Esophagus (tissue), 2 donors: Measurements from ENCODE around the gene HTR1D. TPM values are rescaled to one million over a fixed set of nuclear protein-coding genes. Genes with fewer than 3 reads are reported as not detected.

Source experiments
- H3K27ac ChIP-seq, 2 donors: one replicate each; pipeline ENCODE4 v1.5.1; 2013; ENCODE audit warnings: low read depth in 2 of 2, mild to moderate bottlenecking in 2 of 2, inconsistent platforms in 1 of 2, low read length in 1 of 2, moderate library complexity in 1 of 2
- H3K27me3 ChIP-seq, 2 donors: one replicate each; pipeline ENCODE4 v1.6.1; 2013; ENCODE audit warnings: low read length in 2 of 2, control low read depth in 1 of 2, mild to moderate bottlenecking in 1 of 2; ENCODE audit not compliant: insufficient read depth in 2 of 2, control insufficient read depth in 1 of 2
- H3K36me3 ChIP-seq, 2 donors: one replicate each; pipeline ENCODE4 v1.6.1; 2013; ENCODE audit warnings: low read length in 1 of 2; ENCODE audit not compliant: control insufficient read depth in 2 of 2, insufficient read depth in 2 of 2
- H3K4me1 ChIP-seq, 2 donors: one replicate each; pipeline ENCODE4 v1.6.1; 2013; ENCODE audit warnings: low read length in 1 of 2; ENCODE audit not compliant: control insufficient read depth in 2 of 2, insufficient read depth in 2 of 2
- H3K4me3 ChIP-seq, 2 donors: one replicate each; pipeline ENCODE4 v1.5.1; 2013; ENCODE audit warnings: low read length in 2 of 2, mild to moderate bottlenecking in 2 of 2, low read depth in 1 of 2, moderate library complexity in 1 of 2
- H3K9me3 ChIP-seq, 2 donors: one replicate each; pipeline ENCODE4 v1.6.1; 2013; ENCODE audit warnings: mild to moderate bottlenecking in 2 of 2, low read depth in 1 of 2, low read length in 1 of 2, moderate library complexity in 1 of 2; ENCODE audit not compliant: control insufficient read depth in 2 of 2, insufficient read depth in 1 of 2
- WGBS, 2 donors: extraction: QIAGEN DNeasy Blood & Tissue Kit; methylation state at CpG; one replicate each; pipeline ENCODE4 v1.1.7; 2013; 5-methylcytosine and 5-hydroxymethylcytosine counted together
- polyA plus RNA-seq, 2 donors: library from polyadenylated mRNA; stranded (reverse); fragments of 200-250 nt; gene quantifications; one replicate each; pipeline ENCODE4 v1.2.3, GENCODE V29; 2013
- donor health status: healthy with polysubstance abuse.
- donor health status: Bipolar disorder and iron deficiency.

The HTR1D gene
- polyA plus RNA-seq, 2 donors: not detected

DNA sequence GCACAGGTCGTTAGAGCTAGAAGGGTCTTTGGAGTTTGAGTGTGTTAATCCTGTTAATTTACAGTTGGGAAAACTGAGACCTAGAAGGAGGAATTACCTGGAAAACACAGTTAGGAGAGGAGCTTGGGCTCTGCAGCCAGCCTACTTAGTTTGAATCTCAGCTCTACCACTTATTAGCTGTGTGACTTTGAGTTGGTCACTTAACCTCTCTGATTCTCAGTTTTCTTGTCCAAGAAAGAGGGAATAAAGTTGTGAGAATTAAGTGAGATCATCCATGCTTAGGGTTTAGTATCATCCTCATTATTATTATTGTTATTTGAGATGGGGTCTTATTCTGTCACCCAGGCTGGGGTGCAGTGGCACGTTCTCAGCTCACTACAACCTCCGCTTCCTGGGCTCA is 5.4 kb upstream of the HTR1D start:
- Histone ChIP-seq H3K9me3 (no peaks in the 10 kb centered on the region), H3K4me1 (peaks cover 0 to 3% of the 10 kb centered on the region in 2 donors), H3K36me3 (no peaks in the 10 kb centered on the region), H3K27me3 (peaks cover 0 to under 1% of the 10 kb centered on the region in 2 donors), H3K27ac (no peak overlapping the region), H3K4me3 (no peak overlapping the region)
- whole genome bisulfite sequencing, 2 donors: 83 to 85% methylated on average over 3 of the region's 3 CpGs

DNA sequence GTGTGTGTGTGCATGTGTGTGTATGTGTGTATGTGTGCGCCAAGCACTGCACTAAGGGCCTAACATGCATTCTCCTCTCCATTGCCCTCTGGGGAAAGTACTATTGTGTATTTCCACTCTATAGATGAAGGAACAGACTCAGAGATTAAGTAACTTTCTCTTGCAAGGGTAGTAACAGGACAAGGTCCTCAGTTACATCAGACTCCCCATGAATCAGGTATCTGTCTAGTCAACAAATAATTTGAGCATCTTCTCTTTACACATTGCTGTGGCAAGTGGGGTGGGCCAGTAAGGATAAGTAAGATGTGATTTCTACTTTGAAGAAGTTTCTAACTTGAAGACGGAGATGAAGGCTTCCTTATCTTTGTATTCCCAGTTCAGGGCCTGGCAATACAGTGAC is 5.0 kb upstream of the HTR1D start:
- Histone ChIP-seq H3K27ac (no peak overlapping the region), H3K36me3 (no peaks in the 10 kb centered on the region), H3K27me3 (peaks cover 0 to 5% of the 10 kb centered on the region in 2 donors), H3K4me3 (no peak overlapping the region), H3K4me1 (peaks cover 0 to 3% of the 10 kb centered on the region in 2 donors), H3K9me3 (no peaks in the 10 kb centered on the region)
- whole genome bisulfite sequencing, 2 donors: 91 to 93% methylated on average over 2 of the region's 2 CpGs

DNA sequence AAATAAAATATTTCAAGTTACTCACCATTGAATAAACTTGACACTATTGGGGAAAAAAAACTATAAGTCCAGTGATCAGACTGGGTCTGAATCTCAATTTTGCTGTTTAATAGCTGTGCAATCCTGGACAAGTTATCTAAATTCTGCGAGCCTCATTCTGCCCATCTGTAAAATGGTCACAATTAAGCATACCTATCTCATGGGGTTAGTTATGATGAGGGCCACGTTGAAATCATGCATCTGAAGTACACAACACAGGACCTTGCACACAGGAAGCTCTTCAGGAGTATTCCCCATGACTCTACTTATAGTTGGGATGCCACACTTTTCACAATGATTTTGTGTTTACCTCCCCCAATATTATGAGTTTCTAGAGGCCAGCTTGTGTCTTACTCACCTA is 3.8 kb upstream of the HTR1D start:
- H3K36me3 ChIP-seq: no peaks in the 10 kb centered on the region
- no peaks in the 10 kb centered on the region for H3K9me3 ChIP-seq
- H3K27me3 ChIP-seq: peaks cover 0 to 11% of the 10 kb centered on the region in 2 donors
- H3K4me1 ChIP-seq: peaks cover 0 to 8% of the 10 kb centered on the region in 2 donors
- no peak overlapping the region for H3K27ac ChIP-seq
- WGBS, 2 donors: 79 to 82% methylated on average over 2 of the region's 2 CpGs
- H3K4me3 ChIP-seq: no peak overlapping the region

DNA sequence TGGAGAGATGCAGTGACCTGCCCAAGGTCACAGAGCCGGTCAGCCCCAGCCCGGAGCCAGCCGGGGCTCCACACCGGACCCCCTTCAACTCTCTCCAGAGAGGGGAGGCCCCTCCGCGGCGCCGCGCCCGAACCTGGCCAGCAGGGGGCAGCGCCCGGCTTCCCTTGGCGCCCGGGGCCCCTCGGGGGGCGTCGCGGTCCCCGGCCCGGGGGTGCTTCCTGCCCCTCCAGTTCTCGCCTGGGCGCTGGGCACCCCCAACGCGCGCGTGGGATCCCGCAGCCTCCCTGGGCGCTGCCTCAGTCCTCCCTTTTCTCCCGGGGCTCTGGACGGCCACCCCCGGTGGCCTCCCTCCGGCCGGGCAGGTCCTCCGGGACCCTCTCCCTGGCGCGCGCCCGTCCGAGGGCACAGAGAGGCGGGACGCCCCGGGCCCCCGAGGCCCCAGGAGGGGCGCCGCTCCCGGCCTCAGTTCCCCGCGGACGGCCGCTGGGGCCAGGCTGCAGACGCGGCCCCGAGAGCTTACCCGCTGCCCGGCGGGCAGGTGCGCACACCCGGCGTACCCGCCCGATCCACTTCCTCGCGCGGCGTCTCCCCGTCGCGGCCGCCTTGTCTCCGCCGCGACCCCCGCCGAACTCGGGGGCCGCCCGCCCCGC is 406 bp downstream of the HTR1D start:
- H3K4me3 ChIP-seq: peak overlapping the region; percentile 32 to 49
- H3K27me3 ChIP-seq: peaks cover 0 to 14% of the 10 kb centered on the region in 2 donors
- no peak overlapping the region for H3K27ac ChIP-seq
- peaks cover 0 to 5% of the 10 kb centered on the region in 2 donors for H3K4me1 ChIP-seq
- WGBS, 2 donors: 1% methylated on average over 36 to 78 of the region's 78 CpGs
- H3K36me3 ChIP-seq: no peaks in the 10 kb centered on the region
- H3K9me3 ChIP-seq: no peaks in the 10 kb centered on the region

DNA sequence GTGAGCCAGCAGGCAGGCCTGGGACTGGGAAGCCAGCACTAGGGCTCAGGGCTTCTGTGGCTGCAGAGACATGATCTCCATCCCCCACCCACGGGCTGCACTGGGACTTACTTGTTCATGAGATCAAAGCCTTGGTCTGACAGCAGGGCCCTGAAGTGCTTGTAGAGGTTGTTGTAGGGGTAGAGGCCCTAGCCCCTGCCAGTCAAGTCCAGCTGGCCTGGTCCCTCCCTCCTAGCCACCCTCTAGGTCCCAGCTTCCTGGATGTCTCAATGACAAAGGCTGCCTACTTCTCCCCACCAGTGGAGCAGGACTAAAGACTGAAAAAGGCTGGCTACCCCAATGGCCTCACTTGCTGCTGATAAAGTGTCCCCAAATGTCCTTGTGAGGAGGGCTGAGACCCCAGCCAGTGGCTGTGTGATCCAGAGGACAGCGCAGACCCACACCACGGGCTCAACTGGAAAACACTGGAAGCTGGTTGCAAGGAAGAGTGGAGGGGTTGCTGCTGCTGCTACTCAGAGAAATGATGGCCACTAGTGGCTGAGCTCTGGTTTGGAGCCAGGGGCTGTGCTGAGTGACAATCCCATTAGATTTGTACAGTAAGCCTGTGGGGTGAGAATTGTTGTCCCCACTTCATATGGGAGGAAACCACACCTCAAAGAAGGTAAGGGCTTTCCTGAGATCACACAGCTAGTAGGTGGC is 1.4 kb downstream of the HTR1D start:
- no peaks in the 10 kb centered on the region for H3K36me3 ChIP-seq
- H3K27me3 ChIP-seq: peaks cover 0 to 14% of the 10 kb centered on the region in 2 donors
- 69 to 74% methylated on average over 3 of the region's 3 CpGs for WGBS, 2 donors
- no peak overlapping the region for H3K4me3 ChIP-seq
- no peaks in the 10 kb centered on the region for H3K9me3 ChIP-seq
- peaks cover 0 to 5% of the 10 kb centered on the region in 2 donors for H3K4me1 ChIP-seq
- H3K27ac ChIP-seq: no peak overlapping the region

DNA sequence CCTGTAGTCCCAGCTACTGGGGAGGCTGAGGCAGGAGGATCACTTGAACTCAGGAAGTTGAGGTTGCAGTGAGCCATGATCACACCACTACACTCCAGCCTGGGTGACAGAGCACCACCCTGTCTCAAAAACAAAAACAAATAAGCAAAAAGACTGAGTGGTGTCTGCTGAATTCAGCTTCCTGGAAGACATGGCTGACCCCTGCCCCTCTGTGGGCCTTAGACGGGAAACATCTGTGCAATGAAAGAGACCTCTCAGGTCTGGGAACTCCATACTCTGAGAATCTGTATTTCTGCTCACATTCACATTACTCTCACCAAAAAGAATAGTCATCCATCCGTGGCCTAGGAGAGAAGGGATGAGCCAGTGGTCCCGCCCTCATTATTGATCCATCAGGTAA is 2.0 kb downstream of the HTR1D start:
- no peak overlapping the region for H3K27ac ChIP-seq
- no peak overlapping the region for H3K4me3 ChIP-seq
- no peaks in the 10 kb centered on the region for H3K36me3 ChIP-seq
- H3K9me3 ChIP-seq: no peaks in the 10 kb centered on the region
- 87 to 88% methylated on average over 3 of the region's 3 CpGs for WGBS, 2 donors
- H3K4me1 ChIP-seq: peaks cover 0 to 5% of the 10 kb centered on the region in 2 donors
- H3K27me3 ChIP-seq: peaks cover 0 to 14% of the 10 kb centered on the region in 2 donors

DNA sequence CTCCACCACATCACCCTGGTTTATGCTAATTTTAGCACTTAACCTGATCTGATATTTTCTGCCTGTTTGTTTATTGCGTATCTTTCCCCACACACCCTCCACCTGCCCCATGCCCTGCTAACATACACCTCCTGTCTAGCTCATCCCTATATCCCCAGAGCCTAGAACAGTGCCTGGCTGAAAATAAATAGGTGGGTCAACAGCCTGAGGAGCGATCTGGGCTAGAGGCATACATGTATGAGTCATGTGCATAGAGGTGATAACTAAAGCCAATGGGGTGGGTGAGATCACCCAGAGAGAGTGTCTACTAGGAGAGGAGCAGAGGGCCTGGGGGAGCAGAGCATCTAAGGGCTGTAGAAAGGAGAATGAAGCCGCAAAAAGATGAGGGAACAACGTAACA is 2.7 kb downstream of the HTR1D start:
- H3K36me3 ChIP-seq: no peaks in the 10 kb centered on the region
- no peak overlapping the region for H3K4me3 ChIP-seq
- no peaks in the 10 kb centered on the region for H3K9me3 ChIP-seq
- WGBS, 2 donors: 97% methylated on average over 4 of the region's 4 CpGs
- no peak overlapping the region for H3K27ac ChIP-seq
- H3K27me3 ChIP-seq: peaks cover 0 to 14% of the 10 kb centered on the region in 2 donors
- peaks cover 0 to 5% of the 10 kb centered on the region in 2 donors for H3K4me1 ChIP-seq

DNA sequence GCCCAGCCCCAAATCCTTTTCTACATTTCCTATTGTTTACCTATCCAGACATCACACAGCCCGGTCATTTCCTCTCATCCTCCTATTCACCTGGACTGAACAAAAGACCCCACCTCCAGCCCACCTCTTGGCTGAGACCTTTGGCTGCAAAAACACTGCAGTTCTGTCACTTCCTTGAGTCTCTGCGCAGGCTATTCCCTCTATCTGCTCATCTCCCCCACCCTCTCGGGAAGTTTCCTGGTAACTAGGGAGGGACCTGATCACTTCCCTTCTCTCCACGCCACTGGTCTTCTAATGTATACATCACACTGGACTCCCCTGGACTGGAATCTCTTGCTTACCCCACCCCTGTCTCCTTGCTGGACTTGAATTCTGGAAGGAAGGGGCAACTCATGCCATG is 5.3 kb downstream of the HTR1D start:
- WGBS, 2 donors: 57 to 67% methylated on average over 4 of the region's 4 CpGs

DNA sequence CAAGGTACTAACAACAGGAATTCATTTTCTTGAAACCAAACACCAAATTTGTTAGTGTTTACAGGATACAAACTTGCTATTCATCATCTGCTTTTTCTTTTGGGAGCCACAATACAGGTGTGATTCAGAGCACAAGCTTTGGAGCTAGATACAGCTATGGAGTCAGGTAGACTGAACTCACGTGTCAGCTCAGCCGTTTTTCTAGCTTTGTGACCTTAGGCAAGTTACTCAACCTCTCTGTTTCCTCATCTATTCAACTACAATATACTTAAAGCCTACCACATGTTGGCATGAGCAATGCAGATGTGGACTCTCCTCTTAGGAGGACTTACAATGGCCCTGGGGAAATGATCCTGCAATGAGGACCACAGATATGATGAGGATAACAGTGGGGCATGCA is 6.3 kb downstream of the HTR1D start:
- Histone ChIP-seq H3K4me1 (no peaks in the 10 kb centered on the region), H3K9me3 (no peaks in the 10 kb centered on the region), H3K36me3 (no peaks in the 10 kb centered on the region), H3K4me3 (no peak overlapping the region), H3K27me3 (peaks cover 0 to 4% of the 10 kb centered on the region in 2 donors), H3K27ac (no peak overlapping the region)
- 54 to 60% methylated on average over 2 of the region's 2 CpGs for WGBS, 2 donors

More for the DNA sequence above, 5.3 kb downstream of the HTR1D start:
- H3K4me3 ChIP-seq: no peak overlapping the region
- peaks cover 0 to 4% of the 10 kb centered on the region in 2 donors for H3K4me1 ChIP-seq
- no peaks in the 10 kb centered on the region for H3K9me3 ChIP-seq
- no peaks in the 10 kb centered on the region for H3K36me3 ChIP-seq
- peaks cover 0 to 10% of the 10 kb centered on the region in 2 donors for H3K27me3 ChIP-seq
- H3K27ac ChIP-seq: no peak overlapping the region
